HFFc6 (cell line): ENCODE measurements around the gene HERC4. TPM values are rescaled to one million over a fixed set of nuclear protein-coding genes. Genes with fewer than 3 reads are reported as not detected.

Source experiments
- DNase-seq: peaks from one replicate; pipeline ENCODE4 v3.0.0-alpha.2; 2018
- H3K27ac Mint-ChIP-seq: 2 replicates; pipeline ENCODE4 v1.8.0; 2020; ENCODE audit warnings: mild to moderate bottlenecking, mixed read lengths
- H3K27me3 Mint-ChIP-seq: 2 replicates; pipeline ENCODE4 v1.8.0; 2021; ENCODE audit warnings: mild to moderate bottlenecking, moderate library complexity, mixed read lengths; ENCODE audit not compliant: insufficient read depth
- H3K36me3 Mint-ChIP-seq: 2 replicates; pipeline ENCODE4 v1.8.0; 2021; ENCODE audit warnings: low read depth, mixed read lengths
- H3K4me1 Mint-ChIP-seq: 2 replicates; pipeline ENCODE4 v1.8.0; 2020; ENCODE audit warnings: low read depth, mixed read lengths
- H3K4me3 Mint-ChIP-seq: 2 replicates; pipeline ENCODE4 v1.8.0; 2020; ENCODE audit warnings: mild to moderate bottlenecking, moderate library complexity, mixed read lengths
- H3K9me3 Mint-ChIP-seq: 2 replicates; pipeline ENCODE4 v1.8.0; 2020; ENCODE audit warnings: mild to moderate bottlenecking, mixed read lengths
- total RNA-seq, 6 experiments: library from RNA; stranded (reverse); fragmentation: NEBNext Ultra II Directional; extraction: Animal tissue kit (Norgen Biotek cat#: 25700); gene quantifications; 2 replicates in 1 of 6; 3 replicates in 5 of 6; pipeline ENCODE4 v1.2.3, GENCODE V29; 2021
- TF ChIP-seq, protein P1 (sequence below): fragments of 200-600 bp; sonication (generic); IDR thresholded peaks from 2 replicates; pipeline ENCODE4 v1.5.0; 2021; ENCODE audit warnings: antibody characterized with exemption, mild to moderate bottlenecking

HERC4 gene
- total RNA-seq, 6 experiments from 2014 or later, result 220 to 297 (median 279) TPM

- TF ChIP-seq, protein P1, sequence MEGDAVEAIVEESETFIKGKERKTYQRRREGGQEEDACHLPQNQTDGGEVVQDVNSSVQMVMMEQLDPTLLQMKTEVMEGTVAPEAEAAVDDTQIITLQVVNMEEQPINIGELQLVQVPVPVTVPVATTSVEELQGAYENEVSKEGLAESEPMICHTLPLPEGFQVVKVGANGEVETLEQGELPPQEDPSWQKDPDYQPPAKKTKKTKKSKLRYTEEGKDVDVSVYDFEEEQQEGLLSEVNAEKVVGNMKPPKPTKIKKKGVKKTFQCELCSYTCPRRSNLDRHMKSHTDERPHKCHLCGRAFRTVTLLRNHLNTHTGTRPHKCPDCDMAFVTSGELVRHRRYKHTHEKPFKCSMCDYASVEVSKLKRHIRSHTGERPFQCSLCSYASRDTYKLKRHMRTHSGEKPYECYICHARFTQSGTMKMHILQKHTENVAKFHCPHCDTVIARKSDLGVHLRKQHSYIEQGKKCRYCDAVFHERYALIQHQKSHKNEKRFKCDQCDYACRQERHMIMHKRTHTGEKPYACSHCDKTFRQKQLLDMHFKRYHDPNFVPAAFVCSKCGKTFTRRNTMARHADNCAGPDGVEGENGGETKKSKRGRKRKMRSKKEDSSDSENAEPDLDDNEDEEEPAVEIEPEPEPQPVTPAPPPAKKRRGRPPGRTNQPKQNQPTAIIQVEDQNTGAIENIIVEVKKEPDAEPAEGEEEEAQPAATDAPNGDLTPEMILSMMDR, result no peak
- Mint-ChIP-seq H3K27ac (no peak overlapping the region), H3K36me3 (peaks cover 77% of the 10 kb centered on the region), H3K4me1 (peaks cover 58% of the 10 kb centered on the region), H3K27me3 (no peaks in the 10 kb centered on the region), H3K4me3 (no peak overlapping the region), H3K9me3 (0 out of 2 replicates have a peak, but pooled peaks cover 5% of the 10 kb centered on the region)
- DNase-seq, result no peak
These were observed 37.8 kb upstream of the HERC4 start for GRCh38 chr10:68112837-68113236.

DNA sequence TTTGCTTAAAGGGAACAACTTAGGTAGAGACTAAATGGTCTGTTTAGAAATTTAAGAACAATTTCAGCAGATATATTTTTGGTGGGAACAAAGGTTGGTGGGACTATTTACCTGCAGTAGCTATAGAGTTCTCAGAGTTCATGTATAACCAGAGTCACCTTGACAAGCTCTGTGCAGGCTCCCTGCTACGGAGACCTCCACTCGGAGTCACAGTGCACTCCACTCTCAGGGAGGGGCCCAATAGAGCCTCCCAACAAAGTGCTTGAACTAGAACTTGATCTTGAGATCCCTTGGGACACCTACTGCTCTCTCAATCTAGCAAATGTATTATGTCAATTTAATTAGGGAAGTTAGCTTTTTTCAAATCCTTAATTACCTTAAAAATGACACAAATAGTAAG is 36.5 kb upstream of the HERC4 start:
- Mint-ChIP-seq H3K27me3 (no peaks in the 10 kb centered on the region), H3K27ac (no peak overlapping the region), H3K36me3 (peaks cover 81% of the 10 kb centered on the region), H3K4me1 (peaks cover 67% of the 10 kb centered on the region), H3K9me3 (peaks cover 12% of the 10 kb centered on the region; the same call in 1 of the 2 replicates), H3K4me3 (0 out of 2 replicates have a peak overlapping the region, but pooled peaks have one; percentile 34)
- TF ChIP-seq, protein P1, result no peak
- no peak for DNase-seq

- DNase-seq, result no peak
- peak overlapping the region; percentile 69 for H3K4me3 Mint-ChIP-seq
- H3K36me3 Mint-ChIP-seq, result peaks cover 74% of the 10 kb centered on the region
- TF ChIP-seq, protein P1, result no peak
- no peaks in the 10 kb centered on the region for H3K27me3 Mint-ChIP-seq
- peaks cover 12% of the 10 kb centered on the region; the same call in 1 of the 2 replicates for H3K9me3 Mint-ChIP-seq
- H3K4me1 Mint-ChIP-seq, result peaks cover 67% of the 10 kb centered on the region
- H3K27ac Mint-ChIP-seq, result peak overlapping the region; percentile 27
These were observed 34.9 kb upstream of the HERC4 start for GRCh38 chr10:68110027-68110426.

DNA sequence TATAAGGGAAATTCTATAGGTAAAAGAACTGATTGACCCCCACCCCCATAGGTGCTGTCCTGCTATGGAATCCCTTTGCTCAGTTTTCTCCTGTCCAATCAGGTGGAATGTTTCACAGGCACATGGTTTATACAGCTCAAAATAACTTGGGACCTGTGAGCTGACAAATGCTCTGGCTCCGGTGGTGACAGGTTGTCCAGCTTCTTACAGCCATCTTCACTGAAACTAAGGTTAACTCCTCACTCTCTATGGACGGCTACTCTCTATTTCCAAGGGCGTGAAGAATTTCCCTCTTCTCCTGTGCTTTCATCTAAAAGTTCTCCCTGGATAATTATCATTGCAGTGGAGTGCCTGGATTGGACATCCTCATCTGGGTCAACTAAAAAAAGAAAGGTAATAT is 34.2 kb upstream of the HERC4 start, which contains the start of gene MYPN:
Gene MYPN, plus strand, starts transcription at position 158 of the 400 bp plus-strand sequence. CDS start 11,951 bp downstream, outside the sequence.
- H3K27me3 Mint-ChIP-seq, result no peaks in the 10 kb centered on the region
- H3K4me1 Mint-ChIP-seq, result peaks cover 70% of the 10 kb centered on the region
- H3K36me3 Mint-ChIP-seq, result peaks cover 67% of the 10 kb centered on the region
- peak within 1 kb of the TSS; percentile 55 for H3K27ac Mint-ChIP-seq
- H3K9me3 Mint-ChIP-seq, result peaks cover 12% of the 10 kb centered on the region; the same call in 1 of the 2 replicates
- TF ChIP-seq, protein P1, result no peak
- H3K4me3 Mint-ChIP-seq, result peak within 1 kb of the TSS; percentile 87
- no peak for DNase-seq

DNA sequence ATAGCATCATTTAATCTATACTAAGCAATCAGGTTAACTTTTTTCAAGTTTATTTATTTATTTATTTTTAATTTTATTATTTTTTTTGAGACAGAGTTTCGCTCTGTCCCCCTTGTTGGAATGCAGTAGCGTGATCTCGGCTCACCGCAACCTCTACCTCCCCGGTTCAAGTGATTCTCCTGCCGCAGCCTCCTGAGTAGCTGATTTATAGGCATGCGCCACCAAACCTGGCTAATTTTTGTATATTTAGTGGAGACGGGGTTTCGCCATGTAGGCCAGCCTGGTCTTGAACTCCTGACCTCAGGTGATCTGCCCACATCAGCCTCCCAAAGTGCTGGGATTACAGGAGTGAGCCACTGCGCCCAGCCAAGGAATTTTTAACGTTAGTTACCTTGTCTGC is 33.6 kb upstream of the HERC4 start:
- TF ChIP-seq, protein P1, result no peak
- H3K4me3 Mint-ChIP-seq, result peak overlapping the region; percentile 69; the same call in 1 of the 2 replicates

More for the DNA sequence above, 33.6 kb upstream of the HERC4 start:
- peaks cover 62% of the 10 kb centered on the region for H3K36me3 Mint-ChIP-seq
- H3K9me3 Mint-ChIP-seq, result peaks cover 12% of the 10 kb centered on the region; the same call in 1 of the 2 replicates
- no peak overlapping the region for H3K27ac Mint-ChIP-seq
- no peaks in the 10 kb centered on the region for H3K27me3 Mint-ChIP-seq
- peaks cover 77% of the 10 kb centered on the region for H3K4me1 Mint-ChIP-seq
- no peak for DNase-seq
